IPS-18c (cell line): ENCODE data around the gene OLA1.

ENCODE experiments used
- H3K4me3 ChIP-seq: 2 replicates; pipeline ENCODE4 v1.7.0; 2013; ENCODE audit warnings: low read depth, mild to moderate bottlenecking, low read length, moderate library complexity; ENCODE audit not compliant: insufficient read depth
- H3K9me3 ChIP-seq: one replicate; pipeline ENCODE4 v1.6.1; 2013; ENCODE audit warnings: mild to moderate bottlenecking, low read length, moderate library complexity; ENCODE audit not compliant: control insufficient read depth, insufficient read depth

OLA1 gene

GRCh38 chr2:174195253-174195652 lies 53.1 kb downstream of the OLA1 start:
- no peak overlapping the region for H3K4me3 ChIP-seq
- no peaks in the 10 kb centered on the region for H3K9me3 ChIP-seq

DNA sequence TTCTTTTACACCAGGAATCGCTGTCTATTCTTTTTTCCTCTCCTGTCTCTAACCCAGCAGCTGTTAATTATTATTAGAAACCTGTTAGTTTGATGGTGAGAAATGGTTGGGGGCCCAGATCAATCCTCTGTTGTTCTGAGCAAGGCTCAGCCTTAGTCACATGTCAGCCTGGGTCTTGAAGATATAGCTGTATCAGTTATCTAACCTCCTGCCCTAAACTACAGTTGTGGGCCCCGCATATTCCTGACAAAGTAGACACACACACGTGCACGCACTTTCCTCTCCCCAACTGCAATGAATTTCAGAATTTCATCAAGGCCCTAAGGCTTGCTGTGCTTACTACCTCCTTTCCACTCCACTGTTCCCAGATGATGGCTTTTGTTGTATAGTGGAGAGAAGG lies 54.6 kb downstream of the OLA1 start:
- Histone ChIP-seq H3K4me3 (no peak overlapping the region), H3K9me3 (no peaks in the 10 kb centered on the region)

- Histone ChIP-seq H3K9me3 (no peaks in the 10 kb centered on the region), H3K4me3 (no peak overlapping the region)
Observed at GRCh38 chr2:174192664-174193063, 55.7 kb downstream of the OLA1 start.

DNA sequence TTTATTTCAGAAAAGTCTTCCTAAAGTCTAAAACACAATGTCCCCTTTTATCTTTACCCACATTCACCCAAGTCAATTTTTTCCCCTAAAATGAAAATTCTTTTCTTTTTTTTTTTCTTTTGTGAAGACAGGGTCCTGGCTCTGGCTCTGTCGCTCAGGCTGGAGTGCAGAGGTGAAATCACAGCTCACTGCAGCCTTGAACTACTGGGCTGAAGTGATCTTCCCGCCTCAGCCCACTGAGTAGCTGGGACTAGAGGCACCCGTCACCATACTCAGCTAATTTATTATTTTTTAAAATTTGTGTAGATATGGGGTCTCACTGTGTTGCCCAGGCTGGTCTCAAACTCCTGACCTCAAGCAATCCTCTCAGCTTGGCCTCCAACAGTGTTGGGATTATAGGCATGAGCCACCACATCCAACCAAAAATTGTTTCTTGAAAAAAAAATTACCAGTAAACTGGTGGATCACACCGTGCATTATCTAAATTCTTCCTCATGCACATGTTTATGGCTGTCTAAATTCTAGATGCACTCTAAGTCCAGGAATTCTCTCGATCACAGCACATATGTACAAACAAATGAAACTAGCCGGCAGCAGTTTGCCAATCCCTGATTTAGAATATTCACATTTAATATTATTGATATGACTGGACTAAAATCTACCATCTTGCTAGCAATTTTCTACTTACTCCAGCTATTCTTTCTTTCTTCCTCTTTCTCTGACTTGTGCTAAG lies 56.8 kb downstream of the OLA1 start:
- Histone ChIP-seq H3K4me3 (no peak overlapping the region), H3K9me3 (no peaks in the 10 kb centered on the region)

- Histone ChIP-seq H3K4me3 (no peak overlapping the region), H3K9me3 (no peaks in the 10 kb centered on the region)
Observed at GRCh38 chr2:174184915-174185314, 63.4 kb downstream of the OLA1 start.

DNA sequence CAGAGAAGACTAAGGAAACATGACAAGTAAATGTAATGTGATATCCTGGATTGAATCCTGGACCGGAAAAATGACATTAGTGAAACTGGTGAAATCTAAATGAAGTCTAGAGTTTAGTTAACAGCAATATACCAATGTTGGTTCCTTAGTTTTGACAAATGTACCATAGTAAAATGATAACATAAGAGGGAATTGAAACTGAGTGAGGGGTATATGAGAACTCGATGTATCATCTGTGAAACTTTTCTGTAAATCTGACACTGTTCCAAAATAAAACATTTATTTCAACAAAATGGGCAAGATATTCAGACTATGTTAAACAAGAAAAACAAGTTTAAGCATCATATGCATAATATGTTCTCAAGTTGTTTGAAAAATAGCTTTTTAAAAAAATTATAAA lies 63.8 kb downstream of the OLA1 start:
- Histone ChIP-seq H3K9me3 (no peaks in the 10 kb centered on the region), H3K4me3 (no peak overlapping the region)

GRCh38 chr2:174183076-174183475 lies 65.3 kb downstream of the OLA1 start:
- H3K4me3 ChIP-seq = no peak overlapping the region
- no peaks in the 10 kb centered on the region for H3K9me3 ChIP-seq

- Histone ChIP-seq H3K9me3 (no peaks in the 10 kb centered on the region), H3K4me3 (no peak overlapping the region)
Observed at GRCh38 chr2:174181368-174181767, 67.0 kb downstream of the OLA1 start.

DNA sequence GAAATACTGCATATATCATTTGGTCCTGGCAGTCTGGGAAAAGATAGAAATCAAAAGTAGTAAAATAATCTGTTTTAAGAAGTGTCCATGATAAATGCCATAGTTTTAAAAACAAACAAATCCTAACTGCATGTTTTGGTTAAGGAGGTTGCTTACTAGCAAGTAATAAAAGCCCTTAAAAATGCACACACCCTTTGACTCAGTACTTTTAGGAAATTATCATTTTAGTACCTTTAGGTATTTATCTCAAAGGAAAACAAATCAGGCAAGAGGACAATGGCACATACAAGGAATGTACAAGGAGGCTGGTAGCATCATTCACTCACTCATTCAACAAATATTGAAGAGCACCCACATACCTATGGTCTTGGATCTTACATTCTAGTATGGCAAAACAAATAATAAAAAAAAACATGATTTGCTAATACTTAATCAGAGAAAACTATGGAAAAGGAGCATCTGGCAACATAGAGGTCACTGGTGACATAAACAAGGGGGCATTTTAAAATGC lies 67.6 kb downstream of the OLA1 start:
- Histone ChIP-seq H3K4me3 (no peak overlapping the region), H3K9me3 (no peaks in the 10 kb centered on the region)

GRCh38 chr2:174180165-174180724 lies 68.1 kb downstream of the OLA1 start:
- Histone ChIP-seq H3K9me3 (no peaks in the 10 kb centered on the region), H3K4me3 (no peak overlapping the region)

DNA sequence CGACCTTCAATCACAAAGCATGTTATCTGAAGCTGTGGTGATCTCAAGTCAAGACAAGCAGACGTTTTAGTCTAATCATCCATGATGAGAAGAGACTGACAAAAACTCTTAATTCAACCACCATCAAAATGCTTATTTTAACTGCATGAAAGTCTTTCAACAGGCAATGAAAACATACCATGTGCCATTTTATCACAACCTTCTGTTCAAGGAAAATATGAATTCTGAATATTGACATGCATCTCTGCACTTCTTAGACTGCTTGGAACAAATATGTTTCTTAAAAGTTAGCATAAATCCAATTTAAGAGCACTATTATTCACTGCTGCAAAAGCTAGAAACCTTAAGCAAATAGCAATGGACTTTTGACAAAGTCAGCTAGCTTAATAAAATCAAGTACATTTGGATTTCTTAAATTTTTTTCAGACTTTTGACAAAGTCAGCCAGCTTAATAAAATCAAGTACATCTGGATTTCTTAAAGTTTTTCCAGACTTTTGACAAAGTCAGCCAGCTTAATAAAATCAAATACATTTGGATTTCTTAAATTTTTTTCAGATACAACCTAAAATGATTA lies 70.9 kb downstream of the OLA1 start:
- H3K4me3 ChIP-seq = no peak overlapping the region

DNA sequence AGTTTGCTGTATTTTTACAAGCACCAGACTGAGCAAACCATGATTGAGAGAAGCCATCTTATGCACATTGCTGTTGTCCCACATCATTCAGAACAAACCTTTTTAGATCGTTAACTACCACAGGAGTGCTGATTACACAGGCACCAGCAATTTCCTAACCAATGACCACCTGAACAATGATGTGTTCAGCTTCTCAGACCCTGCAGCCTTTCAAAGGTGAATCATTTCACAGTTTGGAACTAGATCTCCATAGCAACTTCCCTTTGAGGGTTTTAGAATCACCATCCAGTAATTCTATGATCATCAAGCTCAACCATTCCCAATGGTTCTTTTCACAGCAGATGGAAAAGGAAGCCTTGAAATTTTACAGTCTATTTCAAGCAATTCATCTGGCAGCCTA lies 71.4 kb downstream of the OLA1 start:
- Histone ChIP-seq H3K9me3 (no peaks in the 10 kb centered on the region), H3K4me3 (no peak overlapping the region)

More for the DNA sequence above, 70.9 kb downstream of the OLA1 start:
- no peaks in the 10 kb centered on the region for H3K9me3 ChIP-seq

DNA sequence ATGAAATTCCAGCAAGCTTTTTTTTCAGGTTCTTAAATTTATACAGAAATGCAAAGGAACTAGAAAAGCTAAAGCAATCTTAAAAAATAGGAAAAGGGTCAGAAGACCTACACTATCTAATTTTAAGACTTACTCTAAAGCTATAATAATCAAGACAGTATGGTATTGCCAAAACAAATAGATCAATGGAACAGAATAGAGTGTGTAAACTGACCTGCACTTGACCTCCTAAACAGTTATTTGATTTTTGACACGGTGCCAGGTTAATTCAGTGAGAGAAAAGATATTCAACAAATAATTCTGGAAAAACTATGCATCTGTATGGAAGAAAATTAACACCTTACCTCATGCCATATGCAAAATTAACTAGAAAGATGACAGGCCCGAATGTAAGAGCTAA lies 73.6 kb downstream of the OLA1 start:
- no peaks in the 10 kb centered on the region for H3K9me3 ChIP-seq
- no peak overlapping the region for H3K4me3 ChIP-seq

GRCh38 chr2:174172802-174173355 lies 75.5 kb downstream of the OLA1 start:
- no peak overlapping the region for H3K4me3 ChIP-seq
- H3K9me3 ChIP-seq = peaks cover 2% of the 10 kb centered on the region

DNA sequence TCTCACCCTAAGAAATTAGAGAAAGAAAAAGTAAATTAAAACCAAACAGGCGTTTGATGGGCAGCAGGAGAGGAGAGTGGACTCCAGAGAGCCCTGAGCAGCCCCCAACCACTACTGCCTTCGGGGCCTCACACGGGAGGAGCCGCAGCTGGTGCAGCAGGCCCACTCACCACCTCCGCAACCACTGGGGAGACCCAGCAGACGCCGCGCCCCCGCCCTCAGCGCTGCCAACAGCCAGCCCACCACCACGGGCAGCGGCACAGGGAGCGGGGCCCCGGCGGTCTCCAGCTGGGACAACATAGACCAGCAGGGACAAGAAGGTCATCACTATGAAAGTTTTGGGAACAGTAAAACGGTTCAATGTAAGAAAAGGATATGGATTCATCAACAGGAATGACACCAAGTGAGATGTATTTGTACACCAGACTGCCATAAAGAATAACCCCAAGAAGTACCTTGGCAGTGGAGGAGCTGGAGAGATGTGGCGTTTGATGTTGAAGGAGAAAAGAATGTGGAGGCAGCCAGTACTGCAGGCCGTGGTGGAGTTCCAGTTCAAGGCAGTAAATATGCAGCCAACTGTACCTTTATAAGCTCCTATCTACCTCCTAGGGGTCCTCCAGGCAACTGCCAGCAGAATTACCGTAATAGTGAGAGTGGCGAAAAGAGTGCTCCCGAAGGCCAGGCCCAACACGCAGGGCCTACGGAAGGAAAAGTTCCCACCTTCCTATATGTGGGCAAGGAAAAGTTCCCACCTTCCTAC lies 76.5 kb downstream of the OLA1 start:
- peaks cover 2% of the 10 kb centered on the region for H3K9me3 ChIP-seq

DNA sequence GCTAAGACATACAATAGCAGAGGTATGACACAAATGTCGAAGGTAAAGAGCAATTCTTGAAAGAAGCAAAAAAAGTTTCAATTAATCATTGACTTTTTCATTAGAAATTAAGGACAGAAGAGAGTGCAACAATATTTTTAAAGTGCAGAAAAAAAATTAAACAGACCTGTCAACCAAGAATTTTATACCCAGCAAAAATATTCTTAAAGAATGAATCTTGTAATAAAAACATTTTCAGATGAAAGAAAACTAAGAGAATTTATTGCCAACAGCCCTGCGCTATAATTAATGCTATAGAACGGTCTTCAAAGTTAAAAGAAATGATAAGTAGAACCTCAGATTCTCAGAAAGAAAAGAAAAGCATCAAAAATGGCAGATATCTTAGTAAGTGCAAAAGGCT lies 79.0 kb downstream of the OLA1 start:
- Histone ChIP-seq H3K9me3 (peaks cover 2% of the 10 kb centered on the region), H3K4me3 (no peak overlapping the region)

More for the DNA sequence above, 76.5 kb downstream of the OLA1 start:
- no peak overlapping the region for H3K4me3 ChIP-seq

DNA sequence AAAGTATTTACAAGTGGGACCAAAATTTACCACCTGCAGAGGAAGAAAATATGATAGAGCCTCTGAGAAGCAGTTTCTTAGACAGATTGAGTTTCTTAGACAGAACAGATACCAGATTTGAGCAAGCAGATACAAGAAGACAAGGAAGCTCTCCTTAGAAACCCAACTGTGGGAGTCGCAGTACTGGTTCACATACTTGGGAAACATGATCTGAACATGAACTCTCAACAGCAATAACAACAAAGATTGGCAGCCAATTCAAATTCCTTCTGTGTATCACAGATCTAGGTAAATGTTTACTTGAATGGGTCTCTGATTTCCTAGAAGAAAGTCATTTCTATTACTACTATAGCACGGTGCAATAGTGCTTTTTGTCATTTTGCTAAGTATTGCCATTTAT lies 82.1 kb downstream of the OLA1 start:
- H3K4me3 ChIP-seq = no peak overlapping the region
- peaks cover 2% of the 10 kb centered on the region for H3K9me3 ChIP-seq
